ENCODE measurements around the gene LRRC4C. TPM values are rescaled to one million over a fixed set of nuclear protein-coding genes. Genes with fewer than 3 reads are reported as not detected.

Gene LRRC4C
- total and polyA plus RNA-seq, 2 donors (not counting 3 experiments of a cell fraction or from before 2014, with no cell fraction given) = not detected

- intact Hi-C loops (cut with micrococcal nuclease) = no loop called here
- ChIA-PET CTCF (no interaction called here), POLR2A (no interaction called here)
- Histone ChIP-seq H2AFZ (ENCODE audit: low read depth, low read length) (no peak overlapping the region), H4K20me1 (replicated peaks; ENCODE audit: control insufficient read depth, extremely low read depth, insufficient read depth, low read length) (no peaks in the 10 kb centered on the region), H3K79me2 (ENCODE audit: control insufficient read depth, insufficient read depth, low read length) (no peaks in the 10 kb centered on the region), H3K27ac (ENCODE audit: insufficient read depth, low read depth, low read length) (no peak overlapping the region), H3K9ac (replicated peaks; ENCODE audit: extremely low read depth, insufficient read depth, low read length) (no peak overlapping the region), H3K4me3 (replicated peaks in 1 of 3; ENCODE audit: insufficient read depth in 1 of 3, low read depth in 1 of 3, low read length in 3 of 3) (no peak overlapping the region), H3K9me1 (replicated peaks; ENCODE audit: control insufficient read depth, extremely low read depth, insufficient read depth, low read length) (no peaks in the 10 kb centered on the region), H3K9me3 (replicated peaks; ENCODE audit: control insufficient read depth, insufficient read depth, low read length) (peaks cover 3% of the 10 kb centered on the region), H3K4me1 (ENCODE audit: control insufficient read depth, extremely low read depth, insufficient read depth, low read length) (no peaks in the 10 kb centered on the region), H3K27me3 (ENCODE audit: control insufficient read depth in 2 of 2, insufficient read depth in 2 of 2, low read length in 2 of 2) (no peaks in the 10 kb centered on the region), H3K4me2 (ENCODE audit: insufficient read depth, low read length) (no peak overlapping the region), H3K36me3 (ENCODE audit: control insufficient read depth in 2 of 2, extremely low read depth in 1 of 2, insufficient read depth in 2 of 2, low read length in 2 of 2) (no peaks in the 10 kb centered on the region)
- BruUV-seq (replicated peaks) = no TSS peak
- FAIRE-seq = no peak
- dilution Hi-C loops (cut with MboI; ENCODE audit: extremely low pct_ligation_motif_present, low sequenced_read_pairs) = no loop called here
- no peak for DNase-seq (ENCODE audit: low read depth, low spot score)
- TF ChIP-seq JUN (IDR thresholded peaks at IDR 0.05; ENCODE audit: borderline replicate concordance, insufficient read depth, insufficient read length, low read depth) = no peak
- TF ChIP-seq POLR2A (IDR thresholded peaks at IDR 0.05; ENCODE audit: low read depth, low read length) = no peak
- TF ChIP-seq FOS (IDR thresholded peaks at IDR 0.05; ENCODE audit: borderline replicate concordance, insufficient read depth, low read length) = no peak
- TF ChIP-seq GATA2 (IDR thresholded peaks at IDR 0.05; ENCODE audit: insufficient read depth, insufficient read length, low read depth, low read length) = no peak
- no peak for TF ChIP-seq POLR2AphosphoS5 (IDR thresholded peaks at IDR 0.05; ENCODE audit: insufficient read depth, low read depth, low read length)
- TF ChIP-seq MAX (IDR thresholded peaks at IDR 0.05; ENCODE audit: insufficient read depth, insufficient read length) = no peak
- TF ChIP-seq EZH2 (IDR thresholded peaks at IDR 0.05; ENCODE audit: borderline replicate concordance, low read depth, low read length, severe bottlenecking) = no peak
- TF ChIP-seq MYC (IDR thresholded peaks at IDR 0.05; ENCODE audit: low read depth, low read length) = no peak
- TF ChIP-seq CTCF (IDR thresholded peaks at IDR 0.05; ENCODE audit: extremely low read depth in 1 of 2, insufficient read depth in 1 of 2, low read depth in 1 of 2, low read length in 2 of 2) = no peak
These were observed 953.2 kb downstream of the LRRC4C start for GRCh38 chr11:40506226-40506625.

Measured in endothelial cell of umbilical vein (primary cell).